Measurements from ENCODE around the gene FOXJ1.

GRCh38 chr17:76188213-76189016, 47.4 kb upstream of the FOXJ1 start:
- TF ChIP-seq CTCF (IDR thresholded peaks at IDR 0.05; ENCODE audit: borderline replicate concordance, extremely low read depth, low read length, poor library complexity, severe bottlenecking) (no peak), EZH2 (IDR thresholded peaks at IDR 0.05; ENCODE audit: borderline replicate concordance, low read depth, low read length, severe bottlenecking) (no peak)
